Stimulated activated CD8-positive, alpha-beta memory T cell treated with anti-CD3 and anti-CD28 coated beads, Interleukin-4, amount 100 ng/mL, for 4 hours (primary cell): ENCODE results near the gene CACNB4.
"Not testable (repeated sequence)": the region's sequence is repeated elsewhere in the genome, so short reads cannot be mapped to it uniquely, and the experiment has no call there.

Experiments
- DNase-seq, 2 donors: peaks; one replicate each; pipeline ENCODE4 v3.0.0-alpha.2; 2020; ENCODE audit warnings: low read depth in 2 of 2, low spot score in 1 of 2

The CACNB4 gene

DNA sequence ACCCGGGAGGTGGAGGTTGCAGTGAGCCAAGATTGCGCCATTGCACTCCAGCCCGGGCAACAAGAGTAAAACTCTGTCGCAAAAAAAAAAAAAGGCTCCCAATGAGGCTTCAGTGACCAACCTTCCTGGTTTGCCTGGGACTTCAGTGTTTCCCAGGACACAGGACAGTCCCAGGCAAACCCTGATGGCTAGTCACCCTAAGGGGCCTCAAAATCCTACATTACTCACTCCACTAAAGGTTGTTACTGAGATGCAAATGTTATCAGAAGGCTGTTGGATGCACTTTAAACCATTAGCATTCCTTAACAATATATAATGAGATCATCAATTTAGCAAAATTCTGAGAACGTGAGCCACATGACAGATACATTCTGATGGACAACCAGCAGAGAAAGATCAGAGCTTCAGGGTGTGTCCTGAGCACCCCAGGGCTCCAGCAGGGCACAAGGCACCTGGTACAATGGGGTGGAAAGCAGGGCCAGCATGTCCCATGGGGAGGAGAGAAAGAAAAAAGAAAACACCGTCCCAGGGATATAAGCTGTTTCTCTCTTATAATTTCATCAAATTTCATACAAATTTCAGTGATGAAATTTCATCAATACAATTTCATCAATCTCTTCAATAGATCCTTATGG lies 152.5 kb downstream of the CACNB4 start:
- DNase-seq: no peak

DNA sequence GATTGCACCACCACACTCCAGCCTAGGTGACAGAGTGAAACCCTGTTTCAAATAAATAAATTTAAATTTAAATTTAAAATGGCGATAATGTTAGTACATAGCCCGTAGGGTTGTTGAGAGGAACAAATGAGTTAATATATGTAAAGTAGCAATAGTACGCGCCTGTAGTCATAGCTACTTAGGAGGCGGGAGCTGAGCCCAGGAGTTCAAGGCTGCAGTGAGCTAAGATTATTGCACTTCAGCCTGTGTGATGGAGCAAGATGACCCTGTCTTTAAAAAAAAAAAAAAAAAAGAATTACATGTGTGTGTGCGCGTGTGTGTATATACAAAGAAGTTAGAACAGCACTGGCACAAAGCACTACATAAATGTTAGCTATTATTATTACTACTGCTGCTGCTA lies 153.2 kb downstream of the CACNB4 start:
- no peak for DNase-seq

- no peak for DNase-seq
Measured at GRCh38 chr2:151945186-151945585, 153.7 kb downstream of the CACNB4 start.

DNA sequence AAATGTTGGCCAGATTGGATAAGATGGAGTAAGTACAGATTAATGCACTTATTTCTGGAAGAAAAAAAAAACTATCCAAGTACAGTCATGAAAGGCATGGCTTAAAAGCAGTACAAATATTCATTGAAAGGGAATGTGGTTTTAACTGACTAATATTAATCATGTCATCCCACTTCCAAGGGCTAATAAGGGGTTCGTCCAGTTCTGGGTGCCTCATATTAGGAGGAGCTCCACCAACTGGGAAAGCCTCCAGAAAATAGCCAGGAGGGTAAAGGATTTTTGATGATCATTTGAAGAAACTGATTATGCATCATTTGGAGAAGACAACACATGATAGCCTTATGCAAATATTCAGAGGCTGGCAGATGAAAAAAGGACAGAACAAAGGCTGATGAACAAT lies 155.4 kb downstream of the CACNB4 start:
- DNase-seq: no peak

GRCh38 chr2:151942540-151943205 lies 156.2 kb downstream of the CACNB4 start:
- DNase-seq: not testable (repeated sequence)

DNA sequence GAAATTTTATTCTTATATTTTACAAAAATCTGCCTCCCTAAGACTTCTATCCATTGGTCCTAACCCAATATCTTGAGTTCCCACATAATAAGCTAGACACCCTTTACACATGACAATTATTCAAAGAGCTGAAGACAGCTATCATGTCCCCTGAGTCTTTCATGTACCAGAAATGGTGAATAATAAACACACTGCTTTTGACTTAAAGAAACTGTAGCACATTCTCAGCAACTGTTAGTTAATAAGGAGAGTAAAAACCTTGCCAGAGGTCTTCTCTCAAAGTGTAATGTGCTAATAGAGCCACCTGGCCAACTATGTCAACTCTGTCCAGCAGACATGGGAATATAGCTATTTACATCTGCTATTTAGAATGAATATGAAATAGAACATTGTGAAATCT lies 160.9 kb downstream of the CACNB4 start:
- no peak for DNase-seq

DNA sequence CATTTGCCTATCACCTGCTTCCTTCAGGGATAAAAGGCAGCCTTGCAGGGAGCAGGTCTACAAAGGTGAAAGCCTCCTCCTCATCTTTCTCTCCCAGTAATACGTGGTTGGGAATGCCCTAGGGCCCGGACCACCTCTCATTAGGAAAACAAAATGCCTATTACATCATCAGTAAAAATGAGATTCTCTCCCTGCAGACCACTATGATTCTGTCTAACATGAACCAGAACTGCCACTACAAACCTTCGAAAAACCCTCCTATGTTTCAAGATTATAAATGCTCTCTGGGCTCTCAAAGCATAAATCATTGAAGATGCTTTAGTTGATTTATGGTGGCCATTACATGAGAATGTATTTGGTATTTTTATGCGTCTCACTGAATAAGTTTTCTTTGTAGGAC lies 162.2 kb downstream of the CACNB4 start:
- no peak for DNase-seq

DNA sequence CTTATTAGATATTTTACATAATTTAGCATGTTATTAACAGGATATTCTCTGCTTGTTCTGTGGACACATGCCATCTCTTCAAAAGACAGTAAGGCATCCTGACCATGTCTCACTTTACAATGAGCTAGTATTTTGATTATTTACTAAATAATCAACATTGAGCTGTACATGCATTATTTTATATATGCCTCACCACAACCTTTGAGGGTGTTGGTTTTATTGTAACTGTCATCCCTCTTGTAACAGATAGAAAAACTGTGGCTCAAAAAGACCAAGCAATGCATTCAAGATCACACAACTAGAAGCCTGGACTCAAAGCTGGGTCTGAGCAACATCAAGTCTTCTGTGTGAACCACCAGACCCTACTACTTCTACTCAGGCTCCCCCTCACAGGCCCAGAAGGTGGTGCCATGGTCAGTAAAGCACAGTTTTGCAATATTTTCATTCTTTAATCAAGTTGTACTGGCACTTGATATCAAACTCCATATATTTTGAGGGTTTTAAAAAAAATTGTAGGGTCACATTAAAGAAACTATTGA lies 165.5 kb downstream of the CACNB4 start:
- no peak for DNase-seq

GRCh38 chr2:151931756-151932155 lies 167.1 kb downstream of the CACNB4 start:
- DNase-seq: no peak

- DNase-seq: no peak
Measured at GRCh38 chr2:151931030-151931611, 167.7 kb downstream of the CACNB4 start.

DNA sequence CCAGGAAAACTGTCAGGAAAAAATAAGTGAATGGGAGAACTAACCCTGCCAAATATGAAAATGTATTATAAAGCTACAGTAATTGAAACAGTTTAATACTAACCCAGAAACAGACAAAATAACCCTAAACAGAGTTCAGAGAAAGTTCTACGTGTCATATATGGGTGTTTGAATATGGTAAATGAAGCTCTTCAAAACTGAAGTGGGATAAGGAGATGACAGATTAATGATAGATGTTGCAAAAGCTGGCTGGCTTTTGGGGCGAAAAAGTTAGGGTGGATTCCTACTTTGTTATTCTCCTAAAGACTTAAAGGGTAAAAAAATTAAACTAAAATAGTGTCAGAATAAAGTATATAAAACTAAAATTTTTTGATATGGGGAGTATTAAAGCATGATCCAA lies 168.8 kb downstream of the CACNB4 start:
- DNase-seq: no peak

GRCh38 chr2:151928380-151928779 lies 170.5 kb downstream of the CACNB4 start:
- no peak for DNase-seq

GRCh38 chr2:151927501-151928221 lies 171.2 kb downstream of the CACNB4 start:
- no peak for DNase-seq

GRCh38 chr2:151922845-151923666 lies 175.8 kb downstream of the CACNB4 start:
- DNase-seq: no peak

DNA sequence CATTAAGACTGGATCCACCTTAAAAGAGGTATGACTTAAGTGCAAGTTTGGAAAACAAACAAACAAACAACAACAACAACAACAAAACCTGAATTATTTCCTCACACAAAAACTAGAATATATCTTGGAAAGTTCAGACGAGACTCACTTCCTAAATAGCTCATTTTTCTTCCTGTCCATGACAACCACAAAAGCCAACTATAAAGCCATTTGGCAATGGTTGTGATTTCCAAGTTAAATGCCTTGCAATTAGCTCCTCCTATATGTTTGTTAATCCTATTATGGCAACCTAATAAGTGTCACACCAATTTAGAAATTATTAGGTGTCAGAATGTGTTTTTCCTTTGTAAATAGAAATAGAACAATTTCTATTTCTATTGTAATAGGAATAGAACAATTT lies 179.1 kb downstream of the CACNB4 start:
- DNase-seq: no peak

- no peak for DNase-seq
Measured at GRCh38 chr2:151918308-151918707, 180.5 kb downstream of the CACNB4 start.

DNA sequence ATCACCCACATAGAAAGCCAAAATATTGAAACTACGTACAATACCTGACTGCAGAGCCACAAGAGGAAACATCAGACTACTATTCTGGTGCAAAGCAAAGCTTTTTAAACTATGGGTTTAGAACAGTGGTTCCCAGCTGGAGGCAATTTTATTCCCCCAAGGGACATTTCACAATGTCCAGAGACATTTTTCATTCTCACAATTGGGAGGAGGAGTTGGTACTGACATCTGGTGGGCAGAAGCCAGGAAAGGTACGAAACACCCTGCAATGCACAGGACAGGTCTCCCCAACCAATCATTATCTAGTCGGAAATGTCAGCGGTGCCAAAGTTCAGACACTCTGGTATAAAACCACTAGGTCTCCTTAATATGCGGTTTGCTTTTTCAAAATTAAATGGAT lies 182.2 kb downstream of the CACNB4 start:
- no peak for DNase-seq

- not testable (repeated sequence) for DNase-seq
Measured at GRCh38 chr2:151915629-151916025, 183.2 kb downstream of the CACNB4 start.

- DNase-seq: no peak
Measured at GRCh38 chr2:151914989-151915628, 183.7 kb downstream of the CACNB4 start.

GRCh38 chr2:151908204-151908882 lies 190.5 kb downstream of the CACNB4 start:
- no peak for DNase-seq
